ENCODE results near the gene ATP5ME. TPM values are rescaled to one million over a fixed set of nuclear protein-coding genes. Genes with fewer than 3 reads are reported as not detected.

ATP5ME gene
- total RNA-seq, 2 donors from 2014 or later: 85.1 to 265 TPM

DNA sequence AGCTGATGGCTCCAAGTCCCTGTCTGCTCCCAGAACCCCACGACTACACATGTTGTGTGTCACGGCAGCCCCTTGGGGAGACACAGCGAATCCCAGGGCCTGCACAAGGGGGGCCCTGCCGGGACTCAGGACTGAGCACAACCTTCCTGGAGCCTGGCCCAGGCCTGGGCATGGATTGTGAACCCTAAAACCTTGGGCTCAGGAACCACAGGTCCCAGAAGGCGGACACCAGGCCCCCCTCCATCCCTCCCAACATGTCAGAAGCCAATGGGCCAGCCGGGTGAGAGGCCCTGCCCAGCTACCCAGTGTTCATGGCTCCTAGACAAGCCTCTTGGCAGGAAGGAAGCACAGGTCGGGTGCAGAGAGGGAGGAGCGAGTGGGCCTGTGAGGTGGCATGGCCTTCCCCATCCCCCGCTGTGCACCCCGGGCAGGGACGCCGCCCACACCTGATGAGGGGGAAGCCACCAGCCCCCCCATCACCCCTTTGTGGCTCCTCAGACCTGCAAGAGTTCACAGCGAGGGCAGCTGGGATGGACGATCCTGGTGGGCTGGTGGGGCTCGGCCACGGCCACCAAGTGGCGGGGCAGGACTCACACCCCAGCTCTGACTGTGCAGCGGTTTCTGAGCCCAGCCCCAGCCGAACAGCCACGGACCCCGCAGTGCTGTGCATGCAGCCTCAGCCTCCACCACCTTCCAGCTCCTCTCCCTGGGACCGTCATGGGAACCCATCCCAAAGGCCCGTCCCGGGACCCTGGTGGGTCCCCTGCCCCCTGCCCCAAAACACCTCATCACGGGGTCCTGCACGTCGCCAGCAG is 45.0 kb downstream of the ATP5ME start:
- DNase-seq (ENCODE audit: low spot score): no peak
- Histone ChIP-seq H3K9me3 (no peaks in the 10 kb centered on the region), H3K4me1 (no peaks in the 10 kb centered on the region), H3K27me3 (no peaks in the 10 kb centered on the region), H3K36me3 (no peaks in the 10 kb centered on the region), H3K4me3 (no peak overlapping the region), H3K27ac (no peak overlapping the region)
- TF ChIP-seq, protein P1, sequence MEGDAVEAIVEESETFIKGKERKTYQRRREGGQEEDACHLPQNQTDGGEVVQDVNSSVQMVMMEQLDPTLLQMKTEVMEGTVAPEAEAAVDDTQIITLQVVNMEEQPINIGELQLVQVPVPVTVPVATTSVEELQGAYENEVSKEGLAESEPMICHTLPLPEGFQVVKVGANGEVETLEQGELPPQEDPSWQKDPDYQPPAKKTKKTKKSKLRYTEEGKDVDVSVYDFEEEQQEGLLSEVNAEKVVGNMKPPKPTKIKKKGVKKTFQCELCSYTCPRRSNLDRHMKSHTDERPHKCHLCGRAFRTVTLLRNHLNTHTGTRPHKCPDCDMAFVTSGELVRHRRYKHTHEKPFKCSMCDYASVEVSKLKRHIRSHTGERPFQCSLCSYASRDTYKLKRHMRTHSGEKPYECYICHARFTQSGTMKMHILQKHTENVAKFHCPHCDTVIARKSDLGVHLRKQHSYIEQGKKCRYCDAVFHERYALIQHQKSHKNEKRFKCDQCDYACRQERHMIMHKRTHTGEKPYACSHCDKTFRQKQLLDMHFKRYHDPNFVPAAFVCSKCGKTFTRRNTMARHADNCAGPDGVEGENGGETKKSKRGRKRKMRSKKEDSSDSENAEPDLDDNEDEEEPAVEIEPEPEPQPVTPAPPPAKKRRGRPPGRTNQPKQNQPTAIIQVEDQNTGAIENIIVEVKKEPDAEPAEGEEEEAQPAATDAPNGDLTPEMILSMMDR (IDR thresholded peaks at IDR 0.05): no peak

DNA sequence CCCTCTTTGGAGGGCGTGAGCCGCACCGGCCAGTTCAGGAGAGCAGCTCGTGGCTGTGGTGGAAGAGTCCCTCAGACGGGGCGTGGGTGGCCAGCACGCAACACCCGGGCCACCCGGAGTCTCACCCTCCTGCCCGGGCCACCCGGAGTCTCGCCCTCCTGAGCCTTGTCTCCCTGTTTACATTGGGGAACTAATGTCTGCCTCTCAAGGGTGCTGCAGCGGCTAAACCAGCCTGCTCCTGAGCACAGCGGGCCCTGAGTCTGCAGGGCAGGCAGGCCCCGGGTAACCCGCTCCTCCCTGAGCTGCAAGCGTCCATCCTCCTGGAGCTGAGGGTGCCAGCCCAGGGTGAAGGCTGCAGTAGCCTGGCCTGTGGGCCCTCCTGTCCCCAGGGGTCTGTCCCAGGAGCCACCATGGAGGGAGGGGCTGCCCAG is 45.8 kb downstream of the ATP5ME start:
- H3K27ac ChIP-seq: no peak overlapping the region
- H3K27me3 ChIP-seq: no peaks in the 10 kb centered on the region
- H3K4me3 ChIP-seq: no peak overlapping the region
- no peaks in the 10 kb centered on the region for H3K36me3 ChIP-seq
- no peaks in the 10 kb centered on the region for H3K4me1 ChIP-seq
- no peaks in the 10 kb centered on the region for H3K9me3 ChIP-seq
- TF ChIP-seq, protein P1 (IDR thresholded peaks at IDR 0.05): no peak
- DNase-seq (ENCODE audit: low spot score): no peak

DNA sequence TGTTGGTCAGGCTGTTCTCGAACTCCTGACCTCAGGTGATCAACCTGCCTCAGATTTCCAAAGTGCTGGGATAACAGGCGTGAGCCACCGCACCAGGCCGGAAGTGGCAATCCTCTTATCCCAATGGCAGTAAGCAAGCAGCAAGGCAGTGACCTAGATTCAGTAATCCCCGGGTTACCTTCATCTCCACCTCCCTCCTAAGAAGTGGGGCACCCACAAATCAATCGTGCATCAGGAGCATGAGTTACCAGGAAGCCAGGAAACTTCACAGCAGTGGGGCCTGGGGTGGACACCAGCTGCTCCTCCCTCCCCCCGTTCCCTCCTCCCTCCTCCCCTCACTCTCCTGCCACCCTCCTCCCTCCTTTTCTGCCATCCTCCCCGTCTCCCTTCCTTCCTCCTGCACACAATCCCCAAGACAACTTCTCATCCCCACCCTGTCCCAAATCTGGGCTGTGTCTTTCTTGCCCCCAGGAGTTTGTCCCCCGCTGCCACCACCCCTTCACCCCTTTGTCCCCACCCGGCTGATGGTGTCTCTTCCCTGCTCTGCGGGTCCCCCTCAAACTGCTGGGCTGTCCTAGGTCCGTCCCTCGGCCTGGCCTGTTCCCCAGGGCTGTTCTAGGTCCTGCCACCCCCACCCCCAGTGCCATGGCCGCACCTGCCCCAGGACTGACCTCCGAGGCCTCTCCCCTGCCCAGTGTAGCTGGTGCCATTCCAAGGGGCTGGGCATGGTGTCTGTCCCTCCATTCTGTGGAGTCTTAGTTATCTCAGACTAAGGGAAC is 46.5 kb downstream of the ATP5ME start:
- Histone ChIP-seq H3K27ac (no peak overlapping the region), H3K4me1 (no peaks in the 10 kb centered on the region), H3K9me3 (no peaks in the 10 kb centered on the region), H3K27me3 (no peaks in the 10 kb centered on the region), H3K4me3 (no peak overlapping the region), H3K36me3 (no peaks in the 10 kb centered on the region)
- TF ChIP-seq, protein P1 (IDR thresholded peaks at IDR 0.05): no peak
- no peak for DNase-seq (ENCODE audit: low spot score)

DNA sequence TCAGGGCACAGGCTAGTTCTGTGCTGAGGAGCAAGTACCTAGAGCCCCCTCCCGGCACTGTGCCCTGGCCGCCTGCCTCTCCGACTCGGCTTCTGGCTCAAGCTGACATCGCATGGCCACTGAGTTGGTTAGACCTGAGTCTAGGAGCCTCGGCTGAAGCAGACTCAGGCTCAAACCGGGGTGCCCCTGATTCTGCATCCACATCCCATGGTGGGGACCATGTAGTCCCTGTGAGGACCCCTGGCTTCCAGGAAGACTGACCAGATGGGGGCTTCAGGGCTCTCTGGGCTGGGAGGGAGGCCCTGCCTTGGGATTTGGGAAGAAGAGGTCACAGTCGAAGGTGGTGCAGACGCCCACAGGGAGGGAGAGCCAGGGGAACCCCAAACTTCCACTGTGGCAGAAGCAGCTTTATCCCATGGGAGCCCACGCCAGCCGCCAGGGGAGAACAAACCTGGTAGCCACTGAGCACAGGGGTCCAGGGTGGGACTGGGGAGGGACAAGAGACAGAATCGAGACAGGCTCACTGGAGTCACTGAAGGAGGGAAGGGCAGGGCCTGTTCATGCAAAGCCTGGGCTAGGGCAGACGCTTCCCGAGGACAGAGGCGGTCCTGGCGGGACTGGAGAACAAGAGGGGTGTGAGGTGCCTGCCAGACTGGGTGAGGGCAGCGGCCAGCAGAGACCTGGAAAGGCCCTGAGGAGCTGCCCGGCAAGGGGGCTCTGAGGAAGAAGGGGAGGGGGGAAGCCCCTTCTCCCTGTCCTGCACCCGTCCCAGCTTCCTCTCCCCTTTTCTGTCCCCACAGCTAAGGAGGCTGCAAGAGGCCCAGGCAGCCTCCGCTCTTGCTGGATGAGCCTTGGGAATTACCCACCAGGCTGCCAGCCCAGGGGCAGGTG is 47.6 kb downstream of the ATP5ME start:
- no peak for DNase-seq (ENCODE audit: low spot score)
- H3K27me3 ChIP-seq: no peaks in the 10 kb centered on the region
- H3K4me1 ChIP-seq: no peaks in the 10 kb centered on the region
- no peak overlapping the region for H3K27ac ChIP-seq
- TF ChIP-seq, protein P1 (IDR thresholded peaks at IDR 0.05): no peak
- H3K36me3 ChIP-seq: no peaks in the 10 kb centered on the region
- H3K4me3 ChIP-seq: no peak overlapping the region
- H3K9me3 ChIP-seq: no peaks in the 10 kb centered on the region

DNA sequence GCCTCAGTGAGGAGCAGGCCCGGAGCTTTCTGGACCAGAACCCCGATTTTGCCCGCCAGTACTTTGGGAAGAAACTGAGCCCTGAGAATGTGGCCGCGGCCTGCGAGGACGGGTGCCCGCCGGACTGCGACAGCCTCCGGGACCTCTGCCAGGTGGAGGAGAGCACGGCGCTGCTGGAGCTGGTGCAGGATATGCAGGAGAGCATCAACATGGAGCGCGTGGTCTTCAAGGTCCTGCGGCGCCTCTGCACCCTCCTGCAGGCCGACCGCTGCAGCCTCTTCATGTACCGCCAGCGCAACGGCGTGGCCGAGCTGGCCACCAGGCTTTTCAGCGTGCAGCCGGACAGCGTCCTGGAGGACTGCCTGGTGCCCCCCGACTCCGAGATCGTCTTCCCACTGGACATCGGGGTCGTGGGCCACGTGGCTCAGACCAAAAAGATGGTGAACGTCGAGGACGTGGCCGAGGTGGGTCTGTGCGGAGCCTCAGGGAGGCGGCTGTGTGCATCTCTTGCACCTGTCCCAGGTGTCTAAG is 48.4 kb downstream of the ATP5ME start:
- TF ChIP-seq, protein P1 (IDR thresholded peaks at IDR 0.05): no peak
- DNase-seq (ENCODE audit: low spot score): no peak
- no peaks in the 10 kb centered on the region for H3K27me3 ChIP-seq
- H3K4me3 ChIP-seq: no peak overlapping the region
- H3K27ac ChIP-seq: no peak overlapping the region
- no peaks in the 10 kb centered on the region for H3K9me3 ChIP-seq
- no peaks in the 10 kb centered on the region for H3K36me3 ChIP-seq
- no peaks in the 10 kb centered on the region for H3K4me1 ChIP-seq
